ENCODE results near the gene PJA2.

The PJA2 gene

DNA sequence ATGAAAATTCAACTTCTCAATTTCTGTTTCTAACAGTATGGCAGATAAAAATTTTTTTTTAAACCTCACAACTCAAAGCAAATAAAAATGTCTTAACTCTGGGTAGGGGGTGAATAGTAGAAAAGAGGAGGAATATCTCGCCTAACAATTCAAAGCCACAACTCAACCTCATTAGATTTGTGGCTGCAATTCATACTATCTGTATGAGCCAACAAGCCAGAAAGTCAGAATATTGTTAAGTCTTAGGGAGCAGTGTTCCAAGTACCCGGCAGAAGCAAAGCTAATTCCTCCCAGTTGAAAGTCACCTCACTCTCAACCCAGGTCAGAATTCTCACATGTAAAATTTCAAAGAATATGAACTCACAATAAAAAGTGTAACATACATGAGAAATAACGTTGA lies 15.0 kb downstream of the PJA2 start:
- no peak overlapping the region for H3K4me3 ChIP-seq (ENCODE audit: low read depth, low read length)
- TF ChIP-seq, protein P1, sequence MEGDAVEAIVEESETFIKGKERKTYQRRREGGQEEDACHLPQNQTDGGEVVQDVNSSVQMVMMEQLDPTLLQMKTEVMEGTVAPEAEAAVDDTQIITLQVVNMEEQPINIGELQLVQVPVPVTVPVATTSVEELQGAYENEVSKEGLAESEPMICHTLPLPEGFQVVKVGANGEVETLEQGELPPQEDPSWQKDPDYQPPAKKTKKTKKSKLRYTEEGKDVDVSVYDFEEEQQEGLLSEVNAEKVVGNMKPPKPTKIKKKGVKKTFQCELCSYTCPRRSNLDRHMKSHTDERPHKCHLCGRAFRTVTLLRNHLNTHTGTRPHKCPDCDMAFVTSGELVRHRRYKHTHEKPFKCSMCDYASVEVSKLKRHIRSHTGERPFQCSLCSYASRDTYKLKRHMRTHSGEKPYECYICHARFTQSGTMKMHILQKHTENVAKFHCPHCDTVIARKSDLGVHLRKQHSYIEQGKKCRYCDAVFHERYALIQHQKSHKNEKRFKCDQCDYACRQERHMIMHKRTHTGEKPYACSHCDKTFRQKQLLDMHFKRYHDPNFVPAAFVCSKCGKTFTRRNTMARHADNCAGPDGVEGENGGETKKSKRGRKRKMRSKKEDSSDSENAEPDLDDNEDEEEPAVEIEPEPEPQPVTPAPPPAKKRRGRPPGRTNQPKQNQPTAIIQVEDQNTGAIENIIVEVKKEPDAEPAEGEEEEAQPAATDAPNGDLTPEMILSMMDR (IDR thresholded peaks at IDR 0.05; ENCODE audit: low read depth, low read length): no peak

DNA sequence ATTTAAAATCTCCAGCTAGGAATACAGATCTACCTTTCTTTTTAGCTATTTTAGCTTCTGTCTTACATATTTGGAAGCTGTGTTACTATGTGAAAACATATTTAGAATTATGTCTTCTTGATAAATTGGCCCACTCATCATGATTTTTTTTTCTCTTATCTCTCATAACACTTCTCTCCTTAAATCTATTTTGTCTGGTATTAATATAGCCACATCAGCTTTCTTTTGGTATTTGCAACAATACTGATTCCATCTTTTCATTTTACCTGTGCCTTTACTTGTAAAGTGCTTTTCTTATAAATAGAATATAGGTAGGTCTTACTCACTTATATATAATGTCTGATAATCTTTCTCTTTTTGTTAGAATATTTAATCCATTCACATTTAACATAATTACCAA lies 19.6 kb downstream of the PJA2 start:
- H3K4me3 ChIP-seq (ENCODE audit: low read depth, low read length): no peak overlapping the region
- TF ChIP-seq, protein P1 (IDR thresholded peaks at IDR 0.05; ENCODE audit: low read depth, low read length): no peak

DNA sequence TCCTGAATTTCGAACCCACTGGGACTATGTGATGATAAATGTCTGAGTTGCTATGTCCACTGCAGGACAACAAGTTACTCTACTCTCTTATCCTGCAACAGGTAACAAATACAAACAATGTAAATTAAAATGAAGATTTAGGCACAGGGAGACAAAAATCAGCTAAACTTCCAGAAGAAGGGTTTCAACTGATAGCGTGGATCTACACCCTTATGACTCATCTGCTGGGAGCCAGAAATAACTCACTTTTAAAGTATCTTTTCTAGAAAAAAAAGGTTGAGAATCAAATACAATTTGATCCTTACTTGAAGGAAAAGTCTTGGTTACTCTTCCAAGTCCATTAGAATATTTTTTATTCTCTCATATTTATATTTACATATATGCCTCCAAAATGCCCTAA lies 21.4 kb downstream of the PJA2 start:
- no peak overlapping the region for H3K4me3 ChIP-seq (ENCODE audit: low read depth, low read length)
- TF ChIP-seq, protein P1 (IDR thresholded peaks at IDR 0.05; ENCODE audit: low read depth, low read length): no peak

DNA sequence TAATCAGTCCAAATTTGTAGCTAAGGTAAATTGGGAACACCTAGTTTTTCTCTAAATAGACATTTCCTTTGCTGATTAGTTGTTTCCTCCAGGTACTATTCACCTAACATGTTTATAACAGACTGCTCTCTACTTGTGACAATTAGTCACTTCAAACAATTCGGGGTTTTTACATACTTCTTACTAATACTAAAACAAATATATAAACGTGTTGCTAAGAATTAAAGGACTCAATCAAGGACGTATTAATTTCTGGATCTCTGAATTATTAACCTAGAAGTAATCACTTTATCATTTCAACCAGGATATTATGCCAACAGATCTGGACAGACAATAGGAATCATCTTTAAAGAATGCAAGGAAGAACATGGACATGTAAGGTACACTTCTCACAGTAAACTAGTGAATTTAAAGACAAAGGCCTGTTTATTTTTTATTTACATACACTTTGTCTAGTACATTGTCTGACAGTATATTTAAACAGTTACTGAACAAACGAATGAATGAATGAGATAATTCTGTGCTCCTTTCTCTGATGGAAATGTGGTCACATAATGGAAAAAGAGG lies 22.3 kb downstream of the PJA2 start:
- TF ChIP-seq, protein P1 (IDR thresholded peaks at IDR 0.05; ENCODE audit: low read depth, low read length): no peak

DNA sequence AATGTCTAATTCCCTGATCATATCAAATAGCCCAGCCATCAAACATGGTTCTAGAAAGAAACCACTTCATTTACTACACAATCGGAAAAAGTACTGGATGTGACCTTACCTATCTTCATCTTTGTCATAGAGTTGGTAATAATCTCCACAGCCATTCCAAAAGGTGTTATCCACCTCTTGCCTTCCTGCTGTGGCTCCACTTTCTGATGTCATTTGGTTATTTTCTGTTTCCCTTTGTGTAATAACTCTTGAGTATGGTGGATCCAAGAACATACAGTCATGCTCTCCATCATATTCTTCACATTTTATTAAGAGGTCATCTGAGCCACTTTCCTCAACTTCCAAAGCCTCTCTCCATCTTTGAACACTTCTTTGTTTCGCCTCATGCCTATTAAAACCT lies 31.7 kb downstream of the PJA2 start:
- H3K4me3 ChIP-seq (ENCODE audit: low read depth, low read length): no peak overlapping the region

More for the DNA sequence above, 22.3 kb downstream of the PJA2 start:
- no peak overlapping the region for H3K4me3 ChIP-seq (ENCODE audit: low read depth, low read length)

DNA sequence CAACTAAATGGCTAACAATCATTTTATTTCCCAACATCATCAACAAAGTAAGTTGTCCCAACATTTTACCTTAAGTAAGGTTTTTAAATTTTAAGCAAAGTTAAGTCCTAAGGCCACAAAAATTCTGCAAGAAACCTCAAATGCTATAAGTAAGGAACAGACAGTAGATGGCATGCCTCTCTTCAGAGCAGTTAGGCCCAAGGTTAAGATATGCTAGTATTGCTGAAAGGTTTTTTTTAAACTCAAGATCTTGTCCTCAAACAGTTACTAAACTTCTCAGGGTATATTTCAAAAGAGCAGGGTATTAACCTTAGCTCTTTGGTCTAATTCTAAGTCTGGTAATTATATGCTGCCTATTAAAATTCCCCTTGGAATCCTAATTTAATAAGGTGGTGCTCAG lies 35.1 kb downstream of the PJA2 start:
- no peak overlapping the region for H3K4me3 ChIP-seq (ENCODE audit: low read depth, low read length)
- TF ChIP-seq, protein P1 (IDR thresholded peaks at IDR 0.05; ENCODE audit: low read depth, low read length): no peak

More for the DNA sequence above, 31.7 kb downstream of the PJA2 start:
- TF ChIP-seq, protein P1 (IDR thresholded peaks at IDR 0.05; ENCODE audit: low read depth, low read length): no peak

DNA sequence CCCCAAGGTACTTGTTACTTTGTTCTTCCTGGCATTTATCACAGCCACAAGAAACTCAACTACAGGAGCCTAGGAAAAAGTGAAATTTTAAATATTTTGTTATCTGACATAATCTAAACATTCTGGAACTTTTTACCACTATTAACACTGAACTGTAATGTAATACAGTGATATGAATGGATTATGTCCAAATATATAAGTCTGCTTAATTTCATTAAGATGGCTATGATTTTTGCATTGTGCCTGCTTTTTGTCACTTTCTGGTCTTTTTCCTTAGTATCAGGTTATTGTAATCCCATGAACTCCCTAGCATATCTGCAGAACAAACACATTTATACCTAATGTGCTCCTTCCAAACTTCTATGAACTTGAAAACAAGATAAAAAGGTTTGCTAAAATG lies 35.8 kb downstream of the PJA2 start:
- no peak overlapping the region for H3K4me3 ChIP-seq (ENCODE audit: low read depth, low read length)
- TF ChIP-seq, protein P1 (IDR thresholded peaks at IDR 0.05; ENCODE audit: low read depth, low read length): no peak

All from WI38 (cell line).